Fibroblast of lung (primary cell): ENCODE data around the gene TGFBR2.

Experiments used
- CTCF ChIP-seq, 2 donors: IDR thresholded peaks in 1 of 2; conservative IDR thresholded peaks in 1 of 2; 1 replicate in 1 of 2; 2 replicates in 1 of 2; pipeline ENCODE4 v1.5.1; 2011 to 2012; ENCODE audit warnings: low read length in 2 of 2, control low read depth in 1 of 2, inconsistent platforms in 1 of 2, low read depth in 1 of 2, mild to moderate bottlenecking in 1 of 2
- EZH2 ChIP-seq: IDR thresholded peaks from 2 replicates; pipeline ENCODE4 v1.5.1; 2012; ENCODE audit warnings: low read length, control low read depth, mild to moderate bottlenecking; ENCODE audit errors: missing control alignments

- TF ChIP-seq CTCF (conservative IDR thresholded peaks at IDR 0.05 in 1 of 2, IDR thresholded peaks at IDR 0.05 in 1 of 2; ENCODE audit: low read depth in 1 of 2, low read length in 2 of 2) (no peak), EZH2 (no peak)
Observed at GRCh38 chr3:30677347-30677685, 70.9 kb downstream of the TGFBR2 start.
